WTC11 (cell line): ENCODE measurements around the gene TRIM40. TPM values are rescaled to one million over a fixed set of nuclear protein-coding genes. Genes with fewer than 3 reads are reported as not detected.
"Not testable (repeated sequence)": the region's sequence is repeated elsewhere in the genome, so short reads cannot be mapped to it uniquely, and the experiment has no call there.

Experiments
- ATAC-seq: fragments of 200-7000 bp; cut with Tn5 transposase; 2 replicates; pipeline ENCODE4 v1.10.0; 2021; ENCODE audit warnings: mild to moderate bottlenecking, moderate library complexity
- CTCF ChIA-PET: fragments of 300-600 bp; sonication (Branson Sonifier 250); formaldehyde crosslinking; loops from one replicate; lab custom pipeline; 2021; ENCODE audit warnings: antibody characterized with exemption; lab: Charles Lee
- POLR2A ChIA-PET: fragments of 350-600 bp; sonication (Branson Sonifier 250); formaldehyde crosslinking; loops from one replicate; lab custom pipeline; 2021; ENCODE audit warnings: antibody characterized with exemption; lab: Charles Lee
- DNase-seq: peaks from one replicate; pipeline ENCODE4 v3.0.0; 2021; ENCODE audit warnings: low spot score
- H3K27ac Mint-ChIP-seq: 2 replicates; pipeline ENCODE4 v1.8.0; 2021; ENCODE audit warnings: mixed read lengths
- H3K27me3 Mint-ChIP-seq: 2 replicates; pipeline ENCODE4 v1.8.0; 2021; ENCODE audit warnings: low read depth, mild to moderate bottlenecking, moderate library complexity, mixed read lengths
- H3K36me3 Mint-ChIP-seq: 2 replicates; pipeline ENCODE4 v1.8.0; 2021; ENCODE audit warnings: mixed read lengths
- H3K4me1 Mint-ChIP-seq: 2 replicates; pipeline ENCODE4 v1.8.0; 2022; ENCODE audit warnings: mixed read lengths
- H3K4me3 Mint-ChIP-seq: 2 replicates; pipeline ENCODE4 v1.8.0; 2021; ENCODE audit warnings: mild to moderate bottlenecking, moderate library complexity, mixed read lengths
- H3K9me3 Mint-ChIP-seq: 2 replicates; pipeline ENCODE4 v1.8.0; 2021; ENCODE audit warnings: mixed read lengths
- ATF1 ChIP-seq: sonication (generic); formaldehyde crosslinking; IDR thresholded peaks from 2 replicates; pipeline ENCODE4 v1.8.1; 2023; ENCODE audit warnings: mild to moderate bottlenecking, moderate library complexity, missing genetic modification reagents
- CREB1 ChIP-seq: sonication (generic); formaldehyde crosslinking; IDR thresholded peaks from 2 replicates; pipeline ENCODE4 v1.8.0; 2023; ENCODE audit warnings: mild to moderate bottlenecking, missing genetic modification reagents
- ESRRA ChIP-seq: sonication (generic); formaldehyde crosslinking; IDR thresholded peaks from 2 replicates; pipeline ENCODE4 v1.8.1; 2022; ENCODE audit warnings: mild to moderate bottlenecking, missing genetic modification reagents, borderline replicate concordance
- HMGA2 ChIP-seq: fragments of 250-450 bp; sonication (Bioruptor Pico); IDR thresholded peaks from 2 replicates; pipeline ENCODE4 v1.4.0; 2021; ENCODE audit warnings: mild to moderate bottlenecking, moderate library complexity
- JAZF1 ChIP-seq: fragments of 250-450 bp; sonication (Bioruptor Pico); IDR thresholded peaks from 2 replicates; pipeline ENCODE4 v1.9.0; 2021; ENCODE audit warnings: moderate library complexity, mild to moderate bottlenecking, inconsistent platforms
- MAX ChIP-seq: sonication (generic); formaldehyde crosslinking; IDR thresholded peaks from 2 replicates; pipeline ENCODE4 v1.8.0; 2022; ENCODE audit warnings: mild to moderate bottlenecking, missing genetic modification reagents
- RORB ChIP-seq: fragments of 250-450 bp; sonication (Bioruptor Pico); IDR thresholded peaks from 2 replicates; pipeline ENCODE4 v1.9.0; 2021; ENCODE audit warnings: mild to moderate bottlenecking
- SMAD4 ChIP-seq: sonication (generic); formaldehyde crosslinking; IDR thresholded peaks from 2 replicates; pipeline ENCODE4 v1.8.0; 2022; ENCODE audit warnings: mild to moderate bottlenecking, missing genetic modification reagents
- USF2 ChIP-seq: sonication (generic); formaldehyde crosslinking; IDR thresholded peaks from 2 replicates; pipeline ENCODE4 v1.8.1; 2023; ENCODE audit warnings: mild to moderate bottlenecking, missing genetic modification reagents, moderate library complexity
- ZBTB43 ChIP-seq: sonication (generic); formaldehyde crosslinking; IDR thresholded peaks from 2 replicates; pipeline ENCODE4 v1.8.1; 2023; ENCODE audit warnings: mild to moderate bottlenecking, missing genetic modification reagents
- ZMAT4 ChIP-seq: fragments of 250-450 bp; sonication (Bioruptor Pico); IDR thresholded peaks from 2 replicates; pipeline ENCODE4 v1.9.0; 2021; ENCODE audit warnings: mild to moderate bottlenecking
- ZNF232 ChIP-seq: sonication (generic); formaldehyde crosslinking; IDR thresholded peaks from 2 replicates; pipeline ENCODE4 v1.8.0; 2022; ENCODE audit warnings: mild to moderate bottlenecking, missing genetic modification reagents
- ZNF317 ChIP-seq: sonication (generic); formaldehyde crosslinking; IDR thresholded peaks from 2 replicates; pipeline ENCODE4 v1.8.1; 2023; ENCODE audit warnings: low read depth, mild to moderate bottlenecking, moderate library complexity, missing genetic modification reagents, borderline replicate concordance
- ZNF416 ChIP-seq: fragments of 250-450 bp; sonication (Bioruptor Pico); IDR thresholded peaks from 2 replicates; pipeline ENCODE4 v1.9.0; 2021; ENCODE audit warnings: mild to moderate bottlenecking, inconsistent platforms
- total RNA-seq: library from RNA; stranded (reverse); gene quantifications from 3 replicates; pipeline ENCODE4 v1.2.3, GENCODE V29; 2021
- TF ChIP-seq, protein P1 (sequence below): sonication (generic); formaldehyde crosslinking; IDR thresholded peaks from 2 replicates; pipeline ENCODE4 v1.8.1; 2022; ENCODE audit warnings: mild to moderate bottlenecking, moderate library complexity, missing genetic modification reagents
- TF ChIP-seq, protein P2 (sequence below): fragments of 250-450 bp; sonication (Bioruptor Pico); IDR thresholded peaks from 2 replicates; pipeline ENCODE4 v1.9.0; 2021; ENCODE audit warnings: mild to moderate bottlenecking, borderline replicate concordance
- TF ChIP-seq, protein P3 (sequence below): fragments of 250-450 bp; sonication (Bioruptor Pico); IDR thresholded peaks from 2 replicates; pipeline ENCODE4 v2.1.2; 2022; ENCODE audit warnings: mild to moderate bottlenecking, moderate library complexity
- TF ChIP-seq, protein P4 (sequence below): fragments of 250-450 bp; sonication (Bioruptor Pico); IDR thresholded peaks from 2 replicates; pipeline ENCODE4 v1.9.0; 2021; ENCODE audit warnings: mild to moderate bottlenecking

Gene TRIM40
- total RNA-seq, 1 experiment from 2014 or later = not detected

DNA sequence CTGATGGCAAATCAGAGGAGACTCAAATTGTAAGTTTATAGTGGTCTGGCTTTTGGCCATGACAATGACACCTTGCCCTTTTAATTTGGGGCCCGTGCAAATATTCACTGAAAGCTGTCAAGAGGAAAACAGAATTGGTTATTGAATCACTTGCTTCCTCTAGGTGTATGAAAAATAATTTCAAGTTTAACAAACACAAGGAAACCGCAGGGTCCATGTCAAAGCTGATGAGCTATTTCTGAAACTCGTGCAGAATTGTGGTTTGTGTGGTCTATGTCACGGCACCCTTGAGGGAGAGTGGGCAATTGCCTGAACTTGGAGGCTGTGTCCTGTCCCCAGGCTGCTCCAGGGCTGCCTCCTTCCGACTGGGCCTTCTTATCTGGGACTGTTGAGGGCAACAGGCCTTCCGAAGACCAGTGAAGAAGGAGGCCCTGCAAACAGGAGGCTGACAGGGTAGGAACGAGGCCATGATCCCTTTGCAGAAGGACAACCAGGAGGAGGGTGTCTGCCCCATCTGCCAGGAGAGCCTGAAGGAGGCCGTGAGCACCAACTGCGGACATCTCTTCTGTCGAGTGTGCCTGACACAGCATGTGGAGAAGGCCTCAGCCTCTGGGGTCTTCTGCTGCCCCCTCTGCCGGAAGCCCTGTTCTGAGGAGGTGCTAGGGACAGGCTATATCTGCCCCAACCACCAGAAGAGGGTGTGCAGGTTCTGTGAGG, 788 bp downstream of the TRIM40 start (continued):
- TF ChIP-seq JAZF1 (CRISPR knock-in tag) (no peak), ATF1 (CRISPR knock-in tag) (no peak), ZMAT4 (CRISPR knock-in tag) (no peak), ZNF232 (no peak), ZNF416 (CRISPR knock-in tag) (no peak), MAX (CRISPR knock-in tag) (no peak), SMAD4 (CRISPR knock-in tag) (no peak), HMGA2 (no peak)
- TF ChIP-seq, protein P1, sequence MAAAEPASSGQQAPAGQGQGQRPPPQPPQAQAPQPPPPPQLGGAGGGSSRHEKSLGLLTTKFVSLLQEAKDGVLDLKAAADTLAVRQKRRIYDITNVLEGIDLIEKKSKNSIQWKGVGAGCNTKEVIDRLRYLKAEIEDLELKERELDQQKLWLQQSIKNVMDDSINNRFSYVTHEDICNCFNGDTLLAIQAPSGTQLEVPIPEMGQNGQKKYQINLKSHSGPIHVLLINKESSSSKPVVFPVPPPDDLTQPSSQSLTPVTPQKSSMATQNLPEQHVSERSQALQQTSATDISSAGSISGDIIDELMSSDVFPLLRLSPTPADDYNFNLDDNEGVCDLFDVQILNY (CRISPR knock-in tag) = no peak

GRCh38 chr6:30140240-30140639, 4.3 kb downstream of the TRIM40 start:
- H3K4me3 Mint-ChIP-seq, POLR2A ChIA-PET, CTCF ChIA-PET, ATAC-seq, H3K27ac Mint-ChIP-seq, H3K36me3 Mint-ChIP-seq, DNase-seq, H3K4me1 Mint-ChIP-seq, H3K9me3 Mint-ChIP-seq: not testable (repeated sequence)
- H3K27me3 Mint-ChIP-seq = peaks cover 46% of the 10 kb centered on the region

GRCh38 chr6:30142665-30143064, 6.7 kb downstream of the TRIM40 start:
- Mint-ChIP-seq H3K4me3 (no peak overlapping the region), H3K27me3 (peaks cover 39% of the 10 kb centered on the region), H3K4me1 (peaks cover 4% of the 10 kb centered on the region), H3K27ac (no peak overlapping the region), H3K9me3 (no peaks in the 10 kb centered on the region), H3K36me3 (no peaks in the 10 kb centered on the region)
- ChIA-PET POLR2A (interaction anchor here (0.7 kb wide), 1 partner anchor 186 kb away, joined by 11 read pairs; no protein-coding TSS in a partner anchor), CTCF (interaction anchor here (1.2 to 2.7 kb wide), 2 partner anchors 12 to 39 kb away, joined by 4 to 11 read pairs; no protein-coding TSS in a partner anchor)
- no peak for ATAC-seq
- no peak for DNase-seq
- no peak for TF ChIP-seq RORB (CRISPR knock-in tag)
- TF ChIP-seq, protein P2, sequence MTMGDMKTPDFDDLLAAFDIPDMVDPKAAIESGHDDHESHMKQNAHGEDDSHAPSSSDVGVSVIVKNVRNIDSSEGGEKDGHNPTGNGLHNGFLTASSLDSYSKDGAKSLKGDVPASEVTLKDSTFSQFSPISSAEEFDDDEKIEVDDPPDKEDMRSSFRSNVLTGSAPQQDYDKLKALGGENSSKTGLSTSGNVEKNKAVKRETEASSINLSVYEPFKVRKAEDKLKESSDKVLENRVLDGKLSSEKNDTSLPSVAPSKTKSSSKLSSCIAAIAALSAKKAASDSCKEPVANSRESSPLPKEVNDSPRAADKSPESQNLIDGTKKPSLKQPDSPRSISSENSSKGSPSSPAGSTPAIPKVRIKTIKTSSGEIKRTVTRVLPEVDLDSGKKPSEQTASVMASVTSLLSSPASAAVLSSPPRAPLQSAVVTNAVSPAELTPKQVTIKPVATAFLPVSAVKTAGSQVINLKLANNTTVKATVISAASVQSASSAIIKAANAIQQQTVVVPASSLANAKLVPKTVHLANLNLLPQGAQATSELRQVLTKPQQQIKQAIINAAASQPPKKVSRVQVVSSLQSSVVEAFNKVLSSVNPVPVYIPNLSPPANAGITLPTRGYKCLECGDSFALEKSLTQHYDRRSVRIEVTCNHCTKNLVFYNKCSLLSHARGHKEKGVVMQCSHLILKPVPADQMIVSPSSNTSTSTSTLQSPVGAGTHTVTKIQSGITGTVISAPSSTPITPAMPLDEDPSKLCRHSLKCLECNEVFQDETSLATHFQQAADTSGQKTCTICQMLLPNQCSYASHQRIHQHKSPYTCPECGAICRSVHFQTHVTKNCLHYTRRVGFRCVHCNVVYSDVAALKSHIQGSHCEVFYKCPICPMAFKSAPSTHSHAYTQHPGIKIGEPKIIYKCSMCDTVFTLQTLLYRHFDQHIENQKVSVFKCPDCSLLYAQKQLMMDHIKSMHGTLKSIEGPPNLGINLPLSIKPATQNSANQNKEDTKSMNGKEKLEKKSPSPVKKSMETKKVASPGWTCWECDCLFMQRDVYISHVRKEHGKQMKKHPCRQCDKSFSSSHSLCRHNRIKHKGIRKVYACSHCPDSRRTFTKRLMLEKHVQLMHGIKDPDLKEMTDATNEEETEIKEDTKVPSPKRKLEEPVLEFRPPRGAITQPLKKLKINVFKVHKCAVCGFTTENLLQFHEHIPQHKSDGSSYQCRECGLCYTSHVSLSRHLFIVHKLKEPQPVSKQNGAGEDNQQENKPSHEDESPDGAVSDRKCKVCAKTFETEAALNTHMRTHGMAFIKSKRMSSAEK (CRISPR knock-in tag) = no peak
- TF ChIP-seq CREB1 = no peak
- TF ChIP-seq, protein P3, sequence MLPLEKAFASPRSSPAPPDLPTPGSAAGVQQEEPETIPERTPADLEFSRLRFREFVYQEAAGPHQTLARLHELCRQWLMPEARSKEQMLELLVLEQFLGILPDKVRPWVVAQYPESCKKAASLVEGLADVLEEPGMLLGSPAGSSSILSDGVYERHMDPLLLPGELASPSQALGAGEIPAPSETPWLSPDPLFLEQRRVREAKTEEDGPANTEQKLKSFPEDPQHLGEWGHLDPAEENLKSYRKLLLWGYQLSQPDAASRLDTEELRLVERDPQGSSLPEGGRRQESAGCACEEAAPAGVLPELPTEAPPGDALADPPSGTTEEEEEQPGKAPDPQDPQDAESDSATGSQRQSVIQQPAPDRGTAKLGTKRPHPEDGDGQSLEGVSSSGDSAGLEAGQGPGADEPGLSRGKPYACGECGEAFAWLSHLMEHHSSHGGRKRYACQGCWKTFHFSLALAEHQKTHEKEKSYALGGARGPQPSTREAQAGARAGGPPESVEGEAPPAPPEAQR (CRISPR knock-in tag) = no peak
- TF ChIP-seq ZNF416 (CRISPR knock-in tag) = no peak
- no peak for TF ChIP-seq ZNF317
- no peak for TF ChIP-seq ZBTB43
- TF ChIP-seq ESRRA = no peak
- TF ChIP-seq USF2 = no peak
- TF ChIP-seq, protein P4, sequence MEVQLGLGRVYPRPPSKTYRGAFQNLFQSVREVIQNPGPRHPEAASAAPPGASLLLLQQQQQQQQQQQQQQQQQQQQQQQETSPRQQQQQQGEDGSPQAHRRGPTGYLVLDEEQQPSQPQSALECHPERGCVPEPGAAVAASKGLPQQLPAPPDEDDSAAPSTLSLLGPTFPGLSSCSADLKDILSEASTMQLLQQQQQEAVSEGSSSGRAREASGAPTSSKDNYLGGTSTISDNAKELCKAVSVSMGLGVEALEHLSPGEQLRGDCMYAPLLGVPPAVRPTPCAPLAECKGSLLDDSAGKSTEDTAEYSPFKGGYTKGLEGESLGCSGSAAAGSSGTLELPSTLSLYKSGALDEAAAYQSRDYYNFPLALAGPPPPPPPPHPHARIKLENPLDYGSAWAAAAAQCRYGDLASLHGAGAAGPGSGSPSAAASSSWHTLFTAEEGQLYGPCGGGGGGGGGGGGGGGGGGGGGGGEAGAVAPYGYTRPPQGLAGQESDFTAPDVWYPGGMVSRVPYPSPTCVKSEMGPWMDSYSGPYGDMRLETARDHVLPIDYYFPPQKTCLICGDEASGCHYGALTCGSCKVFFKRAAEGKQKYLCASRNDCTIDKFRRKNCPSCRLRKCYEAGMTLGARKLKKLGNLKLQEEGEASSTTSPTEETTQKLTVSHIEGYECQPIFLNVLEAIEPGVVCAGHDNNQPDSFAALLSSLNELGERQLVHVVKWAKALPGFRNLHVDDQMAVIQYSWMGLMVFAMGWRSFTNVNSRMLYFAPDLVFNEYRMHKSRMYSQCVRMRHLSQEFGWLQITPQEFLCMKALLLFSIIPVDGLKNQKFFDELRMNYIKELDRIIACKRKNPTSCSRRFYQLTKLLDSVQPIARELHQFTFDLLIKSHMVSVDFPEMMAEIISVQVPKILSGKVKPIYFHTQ (CRISPR knock-in tag) = no peak
